ENCODE data around the gene RIF1. TPM values are rescaled to one million over a fixed set of nuclear protein-coding genes. Genes with fewer than 3 reads are reported as not detected.
"Not testable (repeated sequence)": the region's sequence is repeated elsewhere in the genome, so short reads cannot be mapped to it uniquely, and the experiment has no call there.

Gene RIF1
- total RNA-seq, 2 donors from 2014 or later, result 22.6 to 38.2 TPM

DNA sequence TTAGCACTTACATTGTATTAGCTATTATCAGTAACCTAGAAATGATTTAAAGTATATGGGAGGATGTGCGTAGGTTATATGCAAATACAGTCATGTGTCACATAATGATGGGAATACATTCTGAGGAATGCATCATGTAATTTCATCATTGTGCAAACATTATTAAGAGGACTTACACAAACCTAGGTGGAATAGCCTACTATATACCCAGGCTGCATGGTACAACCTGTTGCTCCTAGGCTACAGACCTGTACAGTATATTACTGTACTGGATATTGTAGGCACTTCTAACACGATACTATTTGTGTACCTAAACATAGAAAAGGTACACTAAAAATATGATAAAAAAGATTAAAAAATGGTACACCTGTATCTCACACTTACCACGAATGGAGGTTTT is 7.9 kb downstream of the RIF1 start:
- no peaks in the 10 kb centered on the region for H3K4me1 ChIP-seq

DNA sequence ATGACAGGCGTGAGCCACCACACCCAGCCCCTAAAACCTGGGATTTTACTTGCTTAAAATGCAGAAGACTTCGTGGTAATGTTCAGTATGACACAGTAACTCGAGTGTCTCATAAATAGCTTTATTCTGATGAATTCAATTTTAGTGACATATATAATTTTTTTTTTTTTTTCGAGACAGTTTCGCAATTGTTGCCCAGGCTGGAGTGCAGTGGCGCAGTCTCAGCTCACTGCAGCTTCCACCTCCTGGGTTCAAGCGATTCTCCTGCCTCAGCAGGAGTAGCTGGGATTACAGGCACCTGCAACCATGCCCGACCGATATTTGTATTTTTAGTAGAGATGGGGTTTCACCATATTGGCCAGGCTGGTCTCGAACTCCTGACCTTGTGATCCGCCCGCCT is 12.0 kb downstream of the RIF1 start:
- H3K36me3 ChIP-seq (replicated peaks in 1 of 2; ENCODE audit: insufficient read depth in 1 of 2, low read depth in 2 of 2), result peaks cover 8 to 24% of the 10 kb centered on the region in 2 donors
- intact Hi-C loops (cut with DNase I); H3K4me3 ChIP-seq; ATAC-seq; H3K27me3 ChIP-seq; H3K27ac ChIP-seq; DNase-seq; H3K4me1 ChIP-seq; H3K9me3 ChIP-seq: not testable (repeated sequence)
- WGBS, 2 donors, result 93 to 96% methylated on average over 12 of the region's 12 CpGs

More for the DNA sequence above, 7.9 kb downstream of the RIF1 start:
- 75 to 82% methylated on average over 3 of the region's 3 CpGs for WGBS, 2 donors
- no peaks in the 10 kb centered on the region for H3K9me3 ChIP-seq
- ATAC-seq (no peak), DNase-seq (no peak)
- TF ChIP-seq, protein P1, sequence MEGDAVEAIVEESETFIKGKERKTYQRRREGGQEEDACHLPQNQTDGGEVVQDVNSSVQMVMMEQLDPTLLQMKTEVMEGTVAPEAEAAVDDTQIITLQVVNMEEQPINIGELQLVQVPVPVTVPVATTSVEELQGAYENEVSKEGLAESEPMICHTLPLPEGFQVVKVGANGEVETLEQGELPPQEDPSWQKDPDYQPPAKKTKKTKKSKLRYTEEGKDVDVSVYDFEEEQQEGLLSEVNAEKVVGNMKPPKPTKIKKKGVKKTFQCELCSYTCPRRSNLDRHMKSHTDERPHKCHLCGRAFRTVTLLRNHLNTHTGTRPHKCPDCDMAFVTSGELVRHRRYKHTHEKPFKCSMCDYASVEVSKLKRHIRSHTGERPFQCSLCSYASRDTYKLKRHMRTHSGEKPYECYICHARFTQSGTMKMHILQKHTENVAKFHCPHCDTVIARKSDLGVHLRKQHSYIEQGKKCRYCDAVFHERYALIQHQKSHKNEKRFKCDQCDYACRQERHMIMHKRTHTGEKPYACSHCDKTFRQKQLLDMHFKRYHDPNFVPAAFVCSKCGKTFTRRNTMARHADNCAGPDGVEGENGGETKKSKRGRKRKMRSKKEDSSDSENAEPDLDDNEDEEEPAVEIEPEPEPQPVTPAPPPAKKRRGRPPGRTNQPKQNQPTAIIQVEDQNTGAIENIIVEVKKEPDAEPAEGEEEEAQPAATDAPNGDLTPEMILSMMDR (IDR thresholded peaks at IDR 0.05), result no peak
- no peak for TF ChIP-seq POLR2A (IDR thresholded peaks at IDR 0.05)
- no peak overlapping the region for H3K4me3 ChIP-seq
- H3K27ac ChIP-seq, result no peak overlapping the region
- intact Hi-C loops (cut with DNase I), result no loop called here
- peaks cover 6 to 20% of the 10 kb centered on the region in 2 donors for H3K36me3 ChIP-seq (replicated peaks in 1 of 2; ENCODE audit: insufficient read depth in 1 of 2, low read depth in 2 of 2)
- H3K27me3 ChIP-seq, result no peaks in the 10 kb centered on the region

DNA sequence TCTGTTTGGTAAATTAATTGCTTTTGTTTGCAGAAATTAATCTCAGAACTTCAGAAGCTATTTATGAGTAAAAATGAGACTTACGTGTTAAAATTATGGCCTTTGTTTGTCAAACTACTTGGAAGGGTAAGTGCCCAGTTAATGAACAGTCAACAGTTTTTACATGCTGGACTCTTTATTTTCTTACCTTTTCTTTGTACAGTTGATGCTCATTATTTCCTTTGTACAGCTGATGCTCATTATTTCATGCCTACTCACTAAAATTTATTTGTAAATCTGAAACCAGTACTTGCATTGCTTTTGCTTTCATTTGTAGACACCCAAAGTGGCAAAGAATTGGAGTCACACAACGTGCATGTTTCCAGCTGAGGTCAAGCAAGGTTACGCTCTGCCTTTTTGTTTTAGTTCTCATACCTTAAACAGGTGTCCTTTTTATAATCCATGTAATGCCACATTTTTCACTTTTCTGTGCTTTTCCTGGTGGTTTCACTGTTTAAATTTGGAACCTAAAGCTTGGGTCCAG is 13.3 kb downstream of the RIF1 start:
- no peaks in the 10 kb centered on the region for H3K9me3 ChIP-seq
- no peak for TF ChIP-seq POLR2A (IDR thresholded peaks at IDR 0.05)
- TF ChIP-seq, protein P1 (IDR thresholded peaks at IDR 0.05), result no peak
- WGBS, 2 donors, result 68 to 75% methylated on average over 3 of the region's 3 CpGs
- DNase-seq (no peak), ATAC-seq (no peak)
- peaks cover 8 to 21% of the 10 kb centered on the region in 2 donors for H3K36me3 ChIP-seq (replicated peaks in 1 of 2; ENCODE audit: insufficient read depth in 1 of 2, low read depth in 2 of 2)
- no peak overlapping the region for H3K27ac ChIP-seq
- H3K4me1 ChIP-seq, result no peaks in the 10 kb centered on the region
- no peaks in the 10 kb centered on the region for H3K27me3 ChIP-seq
- H3K4me3 ChIP-seq, result no peak overlapping the region
- intact Hi-C loops (cut with DNase I), result no loop called here

DNA sequence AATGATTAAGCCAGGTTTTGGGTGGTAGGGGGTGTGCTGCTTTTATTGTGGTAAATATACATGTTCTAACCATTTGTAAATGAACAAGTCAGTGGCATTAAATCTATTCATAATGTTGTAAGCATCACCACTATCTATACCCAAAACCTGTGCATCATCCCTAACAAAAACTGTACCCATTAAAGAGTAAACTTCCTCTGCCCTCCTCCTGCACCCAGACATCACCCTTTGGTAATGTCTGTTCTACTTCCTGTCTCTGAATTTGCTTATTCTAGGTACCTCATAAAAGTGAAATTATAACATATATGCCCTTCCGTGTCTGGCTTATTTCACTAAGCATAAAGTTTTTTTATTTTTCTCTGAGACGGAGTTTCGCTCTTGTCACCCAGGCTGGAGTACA is 14.1 kb downstream of the RIF1 start:
- Histone ChIP-seq H3K4me3 (no peak overlapping the region), H3K9me3 (no peaks in the 10 kb centered on the region), H3K36me3 (replicated peaks in 1 of 2; ENCODE audit: insufficient read depth in 1 of 2, low read depth in 2 of 2) (peaks cover 8 to 21% of the 10 kb centered on the region in 2 donors), H3K27ac (no peak overlapping the region), H3K27me3 (no peaks in the 10 kb centered on the region), H3K4me1 (no peaks in the 10 kb centered on the region)
- no peak for TF ChIP-seq POLR2A (IDR thresholded peaks at IDR 0.05)
- TF ChIP-seq, protein P1 (IDR thresholded peaks at IDR 0.05), result no peak
- ATAC-seq, result no peak
- intact Hi-C loops (cut with DNase I), result no loop called here
- DNase-seq, result no peak
- WGBS, 2 donors, result 86 to 92% methylated on average over 3 of the region's 3 CpGs

DNA sequence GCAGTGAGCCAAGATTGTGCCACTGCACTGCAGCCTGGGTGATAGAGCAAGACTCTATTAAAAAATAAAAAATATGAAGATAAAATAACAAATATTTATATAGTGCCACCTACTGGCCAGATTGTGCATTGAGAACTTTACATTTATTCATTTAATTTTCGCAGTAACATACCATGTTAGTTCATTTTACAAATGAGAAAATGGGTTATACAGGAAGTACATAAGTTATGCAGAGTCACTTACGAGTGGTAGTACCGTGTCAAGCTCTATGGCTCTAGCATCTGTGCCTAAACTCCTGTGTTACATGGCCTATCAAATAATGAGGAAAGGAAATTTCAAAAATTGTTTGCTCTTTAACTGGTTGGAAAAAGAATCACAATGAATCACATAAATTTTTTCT is 27.9 kb downstream of the RIF1 start:
- DNase-seq (no peak), ATAC-seq (no peak)
- no peak overlapping the region for H3K27ac ChIP-seq
- H3K27me3 ChIP-seq, result no peaks in the 10 kb centered on the region
- intact Hi-C loops (cut with DNase I), result no loop called here
- H3K36me3 ChIP-seq (replicated peaks in 1 of 2; ENCODE audit: insufficient read depth in 1 of 2, low read depth in 2 of 2), result peaks cover 0 to 44% of the 10 kb centered on the region in 2 donors
- TF ChIP-seq, protein P1 (IDR thresholded peaks at IDR 0.05), result peak; percentile 36 to 74 (median 50)
- no peak for TF ChIP-seq POLR2A (IDR thresholded peaks at IDR 0.05)
- no peaks in the 10 kb centered on the region for H3K4me1 ChIP-seq
- 58 to 82% methylated on average over 3 of the region's 3 CpGs for WGBS, 2 donors
- H3K4me3 ChIP-seq, result no peak overlapping the region
- H3K9me3 ChIP-seq, result no peaks in the 10 kb centered on the region

Data from body of pancreas (tissue), 4 donors.